BE2C (cell line): Measurements from ENCODE around the gene NOS3.
"Not testable (repeated sequence)": the region's sequence is repeated elsewhere in the genome, so short reads cannot be mapped to it uniquely, and the experiment has no call there.

Experiments used
- DNase-seq: peaks from one replicate; pipeline ENCODE4 v3.0.0-alpha.2; 2020
- H3K27me3 ChIP-seq: fragments of 250-450 bp; sonication (Bioruptor Pico); 2 replicates; pipeline ENCODE4 v1.5.1; 2020; ENCODE audit warnings: mild to moderate bottlenecking
- H3K36me3 ChIP-seq: fragments of 250-450 bp; sonication (Bioruptor Pico); 2 replicates; pipeline ENCODE4 v1.5.1; 2020; ENCODE audit warnings: mild to moderate bottlenecking
- H3K4me1 ChIP-seq: fragments of 250-450 bp; sonication (Bioruptor Pico); 2 replicates; pipeline ENCODE4 v1.5.1; 2020
- H3K4me3 ChIP-seq: 2 replicates; pipeline ENCODE4 v1.5.1; 2011; ENCODE audit warnings: low read depth, low read length
- H3K9me3 ChIP-seq: fragments of 250-450 bp; sonication (Bioruptor Pico); 2 replicates; pipeline ENCODE4 v1.5.1; 2020
- TF ChIP-seq, protein P1 (sequence below): IDR thresholded peaks from 2 replicates; pipeline ENCODE4 v1.5.1; 2012; ENCODE audit warnings: mild to moderate bottlenecking, low read depth, low read length

Gene NOS3

DNA sequence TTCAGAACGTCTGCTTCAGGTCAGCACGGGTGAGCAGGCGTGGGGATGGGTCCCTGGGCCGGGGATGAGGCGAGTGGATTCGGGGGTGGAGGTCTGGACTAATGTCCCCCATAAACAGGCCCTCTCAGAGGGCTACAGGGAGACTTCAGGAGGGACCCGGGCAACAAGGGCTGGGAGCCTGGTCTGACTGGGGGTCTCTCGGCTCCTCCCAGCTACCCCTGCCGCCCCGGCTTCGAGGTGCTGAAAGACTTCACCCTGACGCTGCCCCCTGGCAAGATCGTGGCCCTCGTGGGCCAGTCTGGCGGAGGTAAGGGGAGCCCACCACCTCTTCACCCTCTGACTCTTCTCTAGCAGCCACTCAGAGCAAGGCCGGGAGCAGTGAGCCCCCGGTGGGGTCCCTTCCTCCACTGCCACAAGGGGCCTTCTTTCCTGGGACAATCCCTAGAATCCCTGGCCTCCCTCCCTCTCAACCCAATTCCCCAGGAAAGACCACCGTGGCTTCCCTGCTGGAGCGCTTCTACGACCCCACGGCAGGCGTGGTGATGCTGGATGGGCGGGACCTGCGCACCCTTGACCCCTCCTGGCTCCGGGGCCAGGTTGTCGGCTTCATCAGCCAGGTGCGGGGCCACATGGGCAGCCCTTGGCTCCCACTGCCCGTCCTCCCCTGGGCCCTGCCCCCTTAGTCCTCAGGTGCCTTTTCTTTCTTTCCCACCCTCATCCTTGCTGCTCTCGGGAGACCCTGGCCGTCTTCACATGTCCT, 50.0 kb downstream of the NOS3 start:
- Histone ChIP-seq H3K27me3 (no peaks in the 10 kb centered on the region), H3K4me1 (peaks cover 39% of the 10 kb centered on the region), H3K9me3 (no peaks in the 10 kb centered on the region), H3K4me3 (no peak overlapping the region), H3K36me3 (peaks cover under 1% of the 10 kb centered on the region; the same call in 1 of the 2 replicates)
- TF ChIP-seq, protein P1, sequence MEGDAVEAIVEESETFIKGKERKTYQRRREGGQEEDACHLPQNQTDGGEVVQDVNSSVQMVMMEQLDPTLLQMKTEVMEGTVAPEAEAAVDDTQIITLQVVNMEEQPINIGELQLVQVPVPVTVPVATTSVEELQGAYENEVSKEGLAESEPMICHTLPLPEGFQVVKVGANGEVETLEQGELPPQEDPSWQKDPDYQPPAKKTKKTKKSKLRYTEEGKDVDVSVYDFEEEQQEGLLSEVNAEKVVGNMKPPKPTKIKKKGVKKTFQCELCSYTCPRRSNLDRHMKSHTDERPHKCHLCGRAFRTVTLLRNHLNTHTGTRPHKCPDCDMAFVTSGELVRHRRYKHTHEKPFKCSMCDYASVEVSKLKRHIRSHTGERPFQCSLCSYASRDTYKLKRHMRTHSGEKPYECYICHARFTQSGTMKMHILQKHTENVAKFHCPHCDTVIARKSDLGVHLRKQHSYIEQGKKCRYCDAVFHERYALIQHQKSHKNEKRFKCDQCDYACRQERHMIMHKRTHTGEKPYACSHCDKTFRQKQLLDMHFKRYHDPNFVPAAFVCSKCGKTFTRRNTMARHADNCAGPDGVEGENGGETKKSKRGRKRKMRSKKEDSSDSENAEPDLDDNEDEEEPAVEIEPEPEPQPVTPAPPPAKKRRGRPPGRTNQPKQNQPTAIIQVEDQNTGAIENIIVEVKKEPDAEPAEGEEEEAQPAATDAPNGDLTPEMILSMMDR: no peak
- DNase-seq: no peak

DNA sequence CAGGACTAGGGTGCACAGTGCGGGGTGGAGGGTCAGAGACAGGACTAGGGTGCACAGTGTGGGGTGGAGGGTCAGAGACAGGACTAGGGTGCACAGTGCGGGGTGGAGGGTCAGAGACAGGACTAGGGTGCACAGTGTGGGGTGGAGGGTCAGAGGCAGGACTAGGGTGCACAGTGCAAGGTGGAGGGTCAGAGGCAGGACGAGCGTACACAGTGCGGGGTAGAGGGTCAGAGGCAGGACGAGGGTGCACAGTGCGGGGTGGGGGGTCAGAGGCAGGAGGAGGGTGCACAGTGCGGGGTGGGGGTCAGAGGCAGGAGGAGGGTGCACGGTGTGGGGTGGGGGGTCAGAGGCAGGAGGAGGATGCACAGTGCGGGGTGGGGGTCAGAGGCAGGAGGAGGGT, 52.6 kb downstream of the NOS3 start:
- H3K9me3 ChIP-seq, H3K4me3 ChIP-seq, H3K27me3 ChIP-seq, H3K36me3 ChIP-seq, DNase-seq: not testable (repeated sequence)
- peaks cover 54% of the 10 kb centered on the region for H3K4me1 ChIP-seq

DNA sequence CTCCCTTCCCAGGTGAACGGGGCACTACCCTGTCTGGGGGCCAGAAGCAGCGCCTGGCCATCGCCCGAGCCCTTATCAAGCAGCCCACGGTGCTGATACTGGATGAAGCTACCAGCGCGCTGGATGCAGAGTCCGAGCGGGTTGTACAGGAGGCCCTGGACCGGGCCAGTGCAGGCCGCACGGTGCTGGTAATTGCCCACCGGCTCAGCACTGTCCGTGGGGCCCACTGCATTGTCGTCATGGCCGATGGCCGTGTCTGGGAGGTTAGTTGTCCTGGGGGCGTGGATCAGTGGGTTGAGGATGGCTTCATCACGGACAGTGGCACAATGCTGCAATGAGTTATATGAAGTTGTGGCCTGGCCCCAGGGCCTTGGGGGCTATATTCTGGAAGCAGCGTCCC, 53.1 kb downstream of the NOS3 start:
- Histone ChIP-seq H3K4me3 (no peak overlapping the region), H3K9me3 (no peaks in the 10 kb centered on the region), H3K36me3 (peaks cover 3% of the 10 kb centered on the region; the same call in 1 of the 2 replicates), H3K27me3 (no peaks in the 10 kb centered on the region), H3K4me1 (peaks cover 49% of the 10 kb centered on the region)
- TF ChIP-seq, protein P1: no peak
- DNase-seq: no peak

DNA sequence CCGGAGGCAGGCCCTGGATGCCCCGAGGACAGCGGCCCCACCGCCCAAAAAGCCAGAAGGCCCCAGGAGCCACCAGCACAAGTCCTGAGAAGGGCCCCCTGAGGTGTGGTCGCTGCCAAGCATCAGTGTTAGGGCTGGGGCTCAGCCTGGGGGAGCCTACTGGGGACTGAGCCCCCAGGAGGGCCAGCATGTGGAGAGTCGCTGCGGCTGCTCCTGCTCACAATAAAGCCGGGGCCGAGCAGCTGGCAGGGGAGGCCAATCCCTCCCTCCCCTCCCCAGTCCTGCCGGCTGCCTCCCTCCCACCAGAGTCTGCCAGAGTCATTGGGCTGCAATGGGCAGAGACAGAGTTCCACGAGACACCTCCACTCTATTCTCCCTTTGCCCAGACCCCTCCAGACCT, 54.4 kb downstream of the NOS3 start:
- no peak overlapping the region for H3K4me3 ChIP-seq

DNA sequence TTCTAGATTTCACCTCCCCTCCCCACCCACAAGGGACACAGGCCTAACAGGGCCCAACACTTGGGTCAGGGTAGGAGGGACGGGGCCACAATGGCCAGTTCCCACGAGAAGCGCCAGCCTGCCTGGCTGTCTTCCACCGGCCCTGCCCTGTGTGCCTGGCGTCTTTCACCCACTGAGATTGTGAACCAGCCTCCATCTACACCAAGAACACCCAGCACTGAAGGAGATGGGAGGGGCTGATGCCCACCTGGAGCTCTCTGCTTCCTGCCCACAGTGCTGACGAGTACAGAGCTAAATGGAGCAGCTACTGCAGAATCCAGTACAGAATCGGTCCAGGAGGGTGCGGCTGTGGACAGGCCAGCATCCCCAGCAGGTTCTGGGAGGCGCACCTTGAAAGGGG, 55.1 kb downstream of the NOS3 start:
- peaks cover 34% of the 10 kb centered on the region for H3K4me1 ChIP-seq
- TF ChIP-seq, protein P1: no peak
- no peak overlapping the region for H3K4me3 ChIP-seq
- no peaks in the 10 kb centered on the region for H3K27me3 ChIP-seq
- DNase-seq: no peak
- H3K36me3 ChIP-seq: peaks cover 3% of the 10 kb centered on the region; the same call in 1 of the 2 replicates
- no peaks in the 10 kb centered on the region for H3K9me3 ChIP-seq

More for the DNA sequence above, 54.4 kb downstream of the NOS3 start:
- Histone ChIP-seq H3K9me3 (no peaks in the 10 kb centered on the region), H3K4me1 (peaks cover 38% of the 10 kb centered on the region), H3K27me3 (no peaks in the 10 kb centered on the region), H3K36me3 (peaks cover 3% of the 10 kb centered on the region; the same call in 1 of the 2 replicates)
- TF ChIP-seq, protein P1: no peak
- no peak for DNase-seq

DNA sequence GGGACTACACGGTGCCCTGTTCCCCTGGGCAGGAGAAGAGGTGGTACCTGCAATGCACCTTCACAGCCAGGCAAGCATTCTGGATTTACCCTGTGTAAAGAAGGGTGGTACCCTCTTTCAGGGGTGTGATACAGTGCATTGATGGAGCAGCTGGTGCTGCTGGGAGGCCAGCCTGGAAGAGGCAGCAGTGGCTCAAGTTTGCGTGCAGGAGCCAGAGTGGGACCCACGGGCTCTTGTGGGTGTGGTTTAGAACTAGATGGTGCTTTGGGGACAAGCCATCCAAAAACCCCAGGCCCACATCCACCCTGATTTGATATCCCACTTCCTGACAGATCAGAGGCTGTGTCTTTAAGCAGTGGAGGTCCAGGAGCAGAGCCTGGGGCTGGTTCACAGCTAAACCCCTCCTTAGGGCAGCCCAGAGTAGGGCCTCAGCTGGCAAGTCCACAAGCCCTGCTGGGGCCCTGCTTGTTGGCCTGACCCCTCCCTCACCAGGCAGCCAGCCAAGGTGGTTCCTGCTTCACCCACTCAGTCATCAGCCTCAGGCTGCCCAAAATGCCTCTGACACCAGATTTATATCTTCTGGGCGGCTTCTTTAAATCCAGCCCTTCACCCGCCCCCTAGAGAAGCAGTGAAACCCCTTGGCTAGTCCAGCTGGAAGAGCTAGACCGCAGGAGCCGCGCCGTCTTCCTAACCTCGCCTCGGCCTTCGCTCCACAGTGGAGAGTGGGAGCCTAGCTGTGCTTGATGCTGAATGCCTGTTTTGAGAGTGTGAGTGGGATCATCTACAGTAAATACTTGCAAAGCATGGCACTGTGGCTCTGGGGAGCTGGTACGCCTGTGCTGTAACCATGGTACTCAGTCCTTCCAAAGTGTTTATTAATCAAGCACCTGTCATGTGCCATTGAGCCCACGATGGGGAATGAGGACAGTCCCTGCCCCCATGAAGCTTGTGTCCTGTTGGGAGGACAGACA, 56.1 kb downstream of the NOS3 start:
- DNase-seq: peak; percentile 74
- TF ChIP-seq, protein P1: no peak
- no peaks in the 10 kb centered on the region for H3K9me3 ChIP-seq

More for the DNA sequence above, 56.1 kb downstream of the NOS3 start:
- H3K36me3 ChIP-seq: peaks cover 3% of the 10 kb centered on the region; the same call in 1 of the 2 replicates
- H3K4me3 ChIP-seq: no peak overlapping the region
- H3K4me1 ChIP-seq: peaks cover 34% of the 10 kb centered on the region
- no peaks in the 10 kb centered on the region for H3K27me3 ChIP-seq
